Tibial artery (tissue), 4 donors: ENCODE data around the gene NPEPPS.
A peak's percentile ranks its signal among the peaks of the same experiment; 100 is the strongest.
"Not testable (repeated sequence)": the region's sequence is repeated elsewhere in the genome, so short reads cannot be mapped to it uniquely, and the experiment has no call there.

ENCODE experiments used
- DNase-seq, 2 donors: peaks; one replicate each; pipeline ENCODE4 v3.0.0-alpha.2; 2019
- H3K27ac ChIP-seq, 2 donors: fragments of 200-600 bp; sonication (generic) in 1 of 2; 1 replicate in 1 of 2; 2 replicates in 1 of 2; pipeline ENCODE4 v1.5.1; 2018 to 2019; ENCODE audit warnings: mild to moderate bottlenecking in 1 of 2
- H3K27me3 ChIP-seq, 2 donors: fragments of 200-600 bp; sonication (generic) in 1 of 2; one replicate each; pipeline versions ENCODE4 v1.5.1 to v1.6.0; 2016 to 2019
- H3K36me3 ChIP-seq, 3 donors: fragments of 200-600 bp; sonication (generic) in 2 of 3; one replicate each; pipeline ENCODE4 v1.5.1; 2016 to 2019; ENCODE audit warnings: mild to moderate bottlenecking in 2 of 3
- H3K4me1 ChIP-seq, 4 donors: fragments of 200-600 bp; sonication (generic) in 2 of 4; 1 replicate in 3 of 4; 2 replicates in 1 of 4; pipeline ENCODE4 v1.5.1; 2016 to 2019
- H3K4me3 ChIP-seq, 2 donors: fragments of 200-600 bp; sonication (generic) in 1 of 2; 1 replicate in 1 of 2; 2 replicates in 1 of 2; pipeline ENCODE4 v1.5.1; 2018 to 2019; ENCODE audit warnings: mild to moderate bottlenecking in 2 of 2
- H3K9me3 ChIP-seq, 3 donors: fragments of 200-600 bp; sonication (generic) in 1 of 3; one replicate each; pipeline ENCODE4 v1.5.1; 2016 to 2019
- CTCF ChIP-seq, 2 experiments: fragments of 200-600 bp in 1 of 2; fragments of 450-650 bp in 1 of 2; IDR thresholded peaks; one replicate each; pipeline ENCODE4 v1.5.1; 2017 to 2019; ENCODE audit warnings: antibody characterized with exemption in 2 of 2, mild to moderate bottlenecking in 1 of 2, moderate library complexity in 1 of 2
- intact Hi-C: fragments of 100-400 bp; cut with DNase I; formaldehyde crosslinking; loops from one replicate; pipeline ENCODE4 v1.15.0; 2023; ENCODE audit warnings: low total_unique reads

The NPEPPS gene, protein sequence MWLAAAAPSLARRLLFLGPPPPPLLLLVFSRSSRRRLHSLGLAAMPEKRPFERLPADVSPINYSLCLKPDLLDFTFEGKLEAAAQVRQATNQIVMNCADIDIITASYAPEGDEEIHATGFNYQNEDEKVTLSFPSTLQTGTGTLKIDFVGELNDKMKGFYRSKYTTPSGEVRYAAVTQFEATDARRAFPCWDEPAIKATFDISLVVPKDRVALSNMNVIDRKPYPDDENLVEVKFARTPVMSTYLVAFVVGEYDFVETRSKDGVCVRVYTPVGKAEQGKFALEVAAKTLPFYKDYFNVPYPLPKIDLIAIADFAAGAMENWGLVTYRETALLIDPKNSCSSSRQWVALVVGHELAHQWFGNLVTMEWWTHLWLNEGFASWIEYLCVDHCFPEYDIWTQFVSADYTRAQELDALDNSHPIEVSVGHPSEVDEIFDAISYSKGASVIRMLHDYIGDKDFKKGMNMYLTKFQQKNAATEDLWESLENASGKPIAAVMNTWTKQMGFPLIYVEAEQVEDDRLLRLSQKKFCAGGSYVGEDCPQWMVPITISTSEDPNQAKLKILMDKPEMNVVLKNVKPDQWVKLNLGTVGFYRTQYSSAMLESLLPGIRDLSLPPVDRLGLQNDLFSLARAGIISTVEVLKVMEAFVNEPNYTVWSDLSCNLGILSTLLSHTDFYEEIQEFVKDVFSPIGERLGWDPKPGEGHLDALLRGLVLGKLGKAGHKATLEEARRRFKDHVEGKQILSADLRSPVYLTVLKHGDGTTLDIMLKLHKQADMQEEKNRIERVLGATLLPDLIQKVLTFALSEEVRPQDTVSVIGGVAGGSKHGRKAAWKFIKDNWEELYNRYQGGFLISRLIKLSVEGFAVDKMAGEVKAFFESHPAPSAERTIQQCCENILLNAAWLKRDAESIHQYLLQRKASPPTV

DNA sequence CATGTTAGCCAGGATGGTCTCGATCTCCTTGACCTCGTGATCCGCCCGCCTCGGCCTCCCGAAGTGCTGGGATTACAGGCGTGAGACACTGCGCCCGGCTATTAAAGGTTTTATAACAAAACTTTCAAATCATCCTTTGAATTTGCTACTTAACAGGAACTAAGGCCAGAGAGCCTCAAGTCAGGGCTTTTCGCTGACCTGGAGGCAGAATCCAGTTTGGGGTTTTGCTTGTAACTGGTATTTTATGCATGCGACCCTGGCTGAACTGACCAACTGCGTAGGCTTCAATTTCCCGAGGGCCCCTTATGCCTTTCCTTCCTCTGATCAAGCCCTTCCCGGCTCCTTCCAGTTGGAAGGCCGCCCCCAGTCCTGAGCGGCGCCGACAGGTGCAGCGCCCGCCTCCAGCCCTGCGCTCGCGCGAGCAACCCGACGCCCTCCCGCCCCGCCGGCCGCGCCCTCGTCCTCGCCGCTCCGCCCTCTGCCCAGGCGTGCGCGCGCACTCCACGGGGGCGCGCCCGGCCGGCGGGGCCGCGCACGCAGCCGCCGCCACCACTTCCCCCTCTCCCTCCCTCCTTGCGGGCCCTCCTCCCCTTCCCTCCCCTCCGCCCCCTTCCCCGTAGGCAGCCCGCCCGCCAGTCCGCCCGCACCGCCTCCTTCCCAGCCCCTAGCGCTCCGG lies at the start of gene NPEPPS:
Gene NPEPPS (plus strand): TSS at position 552 of the 676 bp plus-strand sequence. CDS start 193 bp downstream, outside the sequence.
- H3K9me3 ChIP-seq, intact Hi-C loops, H3K36me3 ChIP-seq, H3K27me3 ChIP-seq: not testable (repeated sequence)
- peak within 1 kb of the TSS; percentile 79 to 89 for H3K4me3 ChIP-seq
- peak; percentile 80 to 95 for DNase-seq
- peak within 1 kb of the TSS; percentile 94 to 95 for H3K27ac ChIP-seq
- peaks cover 0 to 18% (median 4%) of the 10 kb centered on the region in 4 donors for H3K4me1 ChIP-seq

DNA sequence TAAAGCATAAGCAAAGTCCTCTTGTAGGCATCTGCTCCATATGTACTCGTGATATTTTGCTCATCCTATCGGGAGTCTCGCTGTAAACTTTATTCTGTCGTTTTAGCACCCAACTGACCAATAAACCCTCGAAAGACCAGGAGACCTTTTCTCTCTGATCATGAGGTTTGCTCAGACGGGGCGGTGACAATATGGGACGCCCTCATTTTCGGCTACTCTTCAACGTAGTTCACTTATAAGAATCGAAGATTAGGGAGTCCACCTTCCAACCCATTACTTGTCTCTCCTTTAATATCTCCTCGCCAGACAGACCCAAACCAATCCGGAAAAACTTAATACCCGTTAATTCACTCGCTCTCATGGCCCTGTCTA lies 39.1 kb upstream of the NPEPPS start:
- DNase-seq, H3K9me3 ChIP-seq, H3K27me3 ChIP-seq, intact Hi-C loops, H3K4me1 ChIP-seq: not testable (repeated sequence)
- Histone ChIP-seq H3K36me3 (peaks cover 11 to 13% (median 12%) of the 10 kb centered on the region in 3 donors), H3K4me3 (peak overlapping the region; percentile 57 to 59), H3K27ac (peak overlapping the region; percentile 76 to 88)

GRCh38 chr17:47499074-47499473 lies 31.8 kb upstream of the NPEPPS start:
- DNase-seq, H3K4me3 ChIP-seq, H3K9me3 ChIP-seq, H3K27me3 ChIP-seq, intact Hi-C loops, H3K36me3 ChIP-seq, H3K27ac ChIP-seq: not testable (repeated sequence)
- H3K4me1 ChIP-seq = peaks cover 0 to 13% (median 2%) of the 10 kb centered on the region in 4 donors

- H3K27ac ChIP-seq, H3K4me3 ChIP-seq, H3K9me3 ChIP-seq, H3K36me3 ChIP-seq, H3K27me3 ChIP-seq, DNase-seq, intact Hi-C loops: not testable (repeated sequence)
- peaks cover 0 to 13% (median 2%) of the 10 kb centered on the region in 4 donors for H3K4me1 ChIP-seq
These were observed 31.4 kb upstream of the NPEPPS start for GRCh38 chr17:47499494-47499893.

DNA sequence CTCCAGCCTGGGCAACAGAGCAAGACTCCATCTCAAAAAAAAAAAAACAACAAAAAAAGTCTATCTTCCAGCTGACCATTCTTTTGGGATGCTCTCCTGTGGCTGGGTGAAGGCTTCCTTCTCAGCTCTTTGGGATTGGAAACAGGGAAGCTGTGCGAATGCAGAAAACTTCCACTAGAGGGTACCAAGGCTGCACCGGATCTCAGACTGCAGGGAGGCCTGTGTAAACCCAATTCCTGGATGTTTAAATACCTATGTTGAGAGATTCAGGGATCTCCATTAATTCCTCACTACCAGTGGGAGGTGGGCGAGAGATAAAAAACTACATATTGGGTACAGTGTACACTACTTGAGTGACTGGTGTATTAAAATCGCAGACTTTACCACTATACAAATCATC lies 30.3 kb upstream of the NPEPPS start:
- not testable (repeated sequence) for DNase-seq, H3K27ac ChIP-seq, H3K27me3 ChIP-seq, H3K9me3 ChIP-seq, H3K4me3 ChIP-seq, H3K36me3 ChIP-seq
- intact Hi-C loops = loop anchor here (5.0 kb wide), 1 partner anchor 112 kb away; no protein-coding TSS in a partner anchor
- TF ChIP-seq CTCF (IDR thresholded peaks at IDR 0.05) = peak; percentile 37 to 41
- peaks cover 0 to 13% (median 2%) of the 10 kb centered on the region in 4 donors for H3K4me1 ChIP-seq

GRCh38 chr17:47502122-47502731 lies 28.7 kb upstream of the NPEPPS start:
- H3K27ac ChIP-seq = peak overlapping the region; percentile 47 to 59
- DNase-seq = not testable (repeated sequence)

GRCh38 chr17:47502776-47503455 lies 28.0 kb upstream of the NPEPPS start:
- H3K4me3 ChIP-seq, H3K27me3 ChIP-seq, H3K9me3 ChIP-seq, DNase-seq, H3K36me3 ChIP-seq: not testable (repeated sequence)
- Histone ChIP-seq H3K4me1 (peaks cover 0 to 13% (median 2%) of the 10 kb centered on the region in 4 donors), H3K27ac (peak overlapping the region in 1 of 2 donors; percentile 59)
- intact Hi-C loops = loop anchor here (5.0 kb wide), 1 partner anchor 109 kb away; no protein-coding TSS in a partner anchor

More at GRCh38 chr17:47502122-47502731, 28.7 kb upstream of the NPEPPS start:
- not testable (repeated sequence) for H3K4me3 ChIP-seq, H3K9me3 ChIP-seq, H3K27me3 ChIP-seq, H3K36me3 ChIP-seq
- intact Hi-C loops = loop anchor here (5.0 kb wide), 1 partner anchor 110 kb away; no protein-coding TSS in a partner anchor
- peaks cover 0 to 13% (median 2%) of the 10 kb centered on the region in 4 donors for H3K4me1 ChIP-seq

DNA sequence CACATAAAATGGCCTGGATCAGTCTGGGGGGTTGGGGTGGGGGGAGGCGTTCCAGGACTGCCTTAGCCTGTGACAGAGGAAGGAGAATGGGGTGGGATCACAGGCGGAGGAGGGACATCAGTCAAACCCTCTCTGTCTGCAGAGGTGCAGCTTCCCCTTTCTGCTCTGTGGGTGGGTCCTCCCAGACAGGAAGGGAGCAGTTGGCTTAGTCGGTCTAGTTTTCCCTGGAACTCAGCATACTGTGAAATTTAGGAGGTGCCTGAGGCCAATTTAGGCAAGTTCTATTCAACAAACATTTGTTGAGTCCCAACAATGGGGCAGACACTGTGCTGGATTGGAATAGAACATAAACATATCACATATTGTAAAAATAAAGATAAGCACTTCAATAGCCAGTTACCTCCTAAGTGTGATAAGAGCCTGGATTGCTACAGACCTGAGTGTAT lies 19.2 kb upstream of the NPEPPS start:
- H3K36me3 ChIP-seq, H3K9me3 ChIP-seq, H3K27ac ChIP-seq, intact Hi-C loops, DNase-seq, H3K27me3 ChIP-seq, H3K4me1 ChIP-seq, H3K4me3 ChIP-seq: not testable (repeated sequence)

GRCh38 chr17:47513301-47513700 lies 17.6 kb upstream of the NPEPPS start:
- H3K9me3 ChIP-seq, H3K27me3 ChIP-seq, H3K36me3 ChIP-seq, DNase-seq, intact Hi-C loops, H3K4me1 ChIP-seq, H3K4me3 ChIP-seq, H3K27ac ChIP-seq: not testable (repeated sequence)

GRCh38 chr17:47518880-47519279 lies 12.0 kb upstream of the NPEPPS start:
- H3K4me1 ChIP-seq, H3K27ac ChIP-seq, DNase-seq, H3K4me3 ChIP-seq, H3K36me3 ChIP-seq, H3K9me3 ChIP-seq, H3K27me3 ChIP-seq, intact Hi-C loops: not testable (repeated sequence)

- H3K9me3 ChIP-seq, H3K36me3 ChIP-seq, DNase-seq, intact Hi-C loops, H3K4me3 ChIP-seq, H3K27me3 ChIP-seq, H3K4me1 ChIP-seq, H3K27ac ChIP-seq: not testable (repeated sequence)
These were observed 11.5 kb upstream of the NPEPPS start for GRCh38 chr17:47519365-47519764.
